PC-9 (cell line): ENCODE data around the gene GBA2. TPM values are rescaled to one million over a fixed set of nuclear protein-coding genes. Genes with fewer than 3 reads are reported as not detected.
A peak's percentile ranks its signal among the peaks of the same experiment; 100 is the strongest.

Experiments
- BruUV-seq: library from RNA; stranded (reverse); fragments of 400-500 nt; replicated peaks from 2 replicates; lab custom pipeline; 2021; lab: Mats Ljungman, UMichigan
- CTCF ChIA-PET: fragments of 300-600 bp; sonication (Branson Sonifier 250); formaldehyde crosslinking; loops from one replicate; lab custom pipeline; 2022; ENCODE audit warnings: antibody characterized with exemption; lab: Charles Lee
- POLR2A ChIA-PET: fragments of 300-600 bp; sonication (Branson Sonifier 250); formaldehyde crosslinking; loops from one replicate; lab custom pipeline; 2022; ENCODE audit warnings: antibody characterized with exemption; ENCODE audit not compliant: unreplicated experiment; lab: Charles Lee
- DNase-seq, 2 experiments: peaks; one replicate each; pipeline versions ENCODE4 v3.0.0 to v3.0.0-alpha.2; 2015 to 2022; ENCODE audit warnings: mixed read lengths in 1 of 2
- H2AFZ ChIP-seq: fragments of 200-600 bp; sonication (generic); 2 replicates; pipeline ENCODE4 v1.8.1; 2017; ENCODE audit warnings: antibody characterized with exemption
- H3F3A ChIP-seq: fragments of 200-600 bp; sonication (generic); 2 replicates; pipeline ENCODE4 v1.8.1; 2017; ENCODE audit warnings: antibody characterized with exemption, mild to moderate bottlenecking, low read depth; ENCODE audit not compliant: insufficient read depth
- H3K27ac ChIP-seq: fragments of 200-600 bp; sonication (generic); 2 replicates; pipeline ENCODE4 v1.6.1; 2016; ENCODE audit warnings: mixed run types
- H3K27me3 ChIP-seq: fragments of 200-600 bp; sonication (generic); 2 replicates; pipeline ENCODE4 v1.6.1; 2016; ENCODE audit warnings: low read depth, mixed run types; ENCODE audit not compliant: insufficient read depth
- H3K36me3 ChIP-seq: fragments of 200-600 bp; sonication (generic); 2 replicates; pipeline ENCODE4 v1.6.1; 2016; ENCODE audit warnings: low read depth, mixed run types
- H3K4me1 ChIP-seq: fragments of 200-600 bp; sonication (generic); replicated peaks from 2 replicates; pipeline ENCODE4 v1.6.1; 2016; ENCODE audit warnings: mixed run types; ENCODE audit not compliant: insufficient read depth
- H3K4me2 ChIP-seq: fragments of 200-600 bp; sonication (generic); 2 replicates; pipeline ENCODE4 v1.6.1; 2017; ENCODE audit warnings: mixed run types
- H3K4me3 ChIP-seq: fragments of 200-600 bp; sonication (generic); 2 replicates; pipeline ENCODE4 v1.6.1; 2016; ENCODE audit warnings: mixed run types
- H3K79me2 ChIP-seq: fragments of 200-600 bp; sonication (generic); 2 replicates; pipeline ENCODE4 v1.6.1; 2017; ENCODE audit warnings: low read depth, mixed run types
- H3K9me2 ChIP-seq: fragments of 200-600 bp; sonication (generic); 2 replicates; pipeline ENCODE4 v1.8.1; 2017; ENCODE audit warnings: mild to moderate bottlenecking; ENCODE audit not compliant: insufficient read depth
- H3K9me3 ChIP-seq: fragments of 200-600 bp; sonication (generic); 2 replicates; pipeline ENCODE4 v1.8.1; 2016; ENCODE audit warnings: low read depth; ENCODE audit not compliant: insufficient read depth
- H4K20me1 ChIP-seq: fragments of 200-600 bp; sonication (generic); 2 replicates; pipeline ENCODE4 v1.8.1; 2017; ENCODE audit not compliant: insufficient read depth
- CTCF ChIP-seq: fragments of 200-600 bp; sonication (generic); conservative IDR thresholded peaks from 2 replicates; pipeline ENCODE4 v1.6.1; 2017; ENCODE audit warnings: mixed run types, antibody characterized with exemption, mild to moderate bottlenecking, moderate library complexity
- EZH2 ChIP-seq: fragments of 200-600 bp; sonication (generic); IDR thresholded peaks from 2 replicates; pipeline ENCODE4 v1.8.0; 2017; ENCODE audit warnings: antibody characterized with exemption, low read depth
- intact Hi-C: fragments of 100-400 bp; cut with micrococcal nuclease; formaldehyde crosslinking; loops from one replicate; pipeline ENCODE4 v1.10.0; 2022; ENCODE audit not compliant: unreplicated experiment
- total RNA-seq: library from RNA; stranded (reverse); gene quantifications from 2 replicates; pipeline ENCODE4 v1.2.3, GENCODE V29; 2021

The GBA2 gene
- total RNA-seq, 1 experiment from 2014 or later: 29.6 TPM

- Histone ChIP-seq H3K4me2 (peak overlapping the region; percentile 96), H3K36me3 (no peaks in the 10 kb centered on the region; the same call in 1 of the 2 replicates), H3K79me2 (peaks cover 51% of the 10 kb centered on the region), H3F3A (0 out of 2 replicates have a peak, but pooled peaks cover 8% of the 10 kb centered on the region), H3K9me3 (no peaks in the 10 kb centered on the region), H4K20me1 (peaks cover 13% of the 10 kb centered on the region; the same call in 1 of the 2 replicates), H2AFZ (peak overlapping the region; percentile 56; the same call in 1 of the 2 replicates), H3K27ac (peak overlapping the region; percentile 51), H3K4me1 (peaks cover 23% of the 10 kb centered on the region), H3K9me2 (no peaks in the 10 kb centered on the region), H3K4me3 (peak overlapping the region; percentile 79), H3K27me3 (no peaks in the 10 kb centered on the region)
- intact Hi-C loops: loop anchor here (2.0 kb wide), 1 partner anchor 16 kb away; the partner anchor contains the start of genes CREB3 and TLN1
- no TSS peak for BruUV-seq
- no peak for TF ChIP-seq EZH2
- TF ChIP-seq CTCF: no peak
- no peak for DNase-seq
- ChIA-PET CTCF (interaction anchor here (0.6 to 1.0 kb wide), 7 partner anchors 12 to 100 kb away, joined by 3 to 7 read pairs (median 3); partner anchors contain the start of genes ARHGEF39, CREB3 and TLN1), POLR2A (interaction anchor here (0.6 to 0.7 kb wide), 4 partner anchors 12 to 121 kb away, joined by 3 to 7 read pairs (median 4); partner anchors contain the start of gene SPAG8)
These were observed 678 bp downstream of the GBA2 start for GRCh38 chr9:35748242-35748857.

GRCh38 chr9:35746583-35746982 is 2.4 kb downstream of the GBA2 start:
- no peak for TF ChIP-seq EZH2
- TF ChIP-seq CTCF: no peak
- peaks cover 13% of the 10 kb centered on the region; the same call in 1 of the 2 replicates for H4K20me1 ChIP-seq
- H3K36me3 ChIP-seq: no peaks in the 10 kb centered on the region; the same call in 1 of the 2 replicates
- peak overlapping the region; percentile 96 for H3K4me2 ChIP-seq
- H3K79me2 ChIP-seq: peaks cover 51% of the 10 kb centered on the region
- peak in 1 of 2 experiments; percentile 41 for DNase-seq
- ChIA-PET POLR2A (interaction anchor here (0.6 kb wide), 1 partner anchor 84 kb away, joined by 3 read pairs; no protein-coding TSS in a partner anchor), CTCF (no interaction called here)
- no peaks in the 10 kb centered on the region for H3K27me3 ChIP-seq
- H3K9me3 ChIP-seq: no peaks in the 10 kb centered on the region
- no peak overlapping the region for H2AFZ ChIP-seq
- intact Hi-C loops: no loop called here
- peak overlapping the region; percentile 79; the same call in 1 of the 2 replicates for H3K4me3 ChIP-seq
- 0 out of 2 replicates have a peak, but pooled peaks cover 8% of the 10 kb centered on the region for H3F3A ChIP-seq
- H3K4me1 ChIP-seq: peaks cover 23% of the 10 kb centered on the region
- no TSS peak for BruUV-seq
- H3K27ac ChIP-seq: no peak overlapping the region
- no peaks in the 10 kb centered on the region for H3K9me2 ChIP-seq

GRCh38 chr9:35745569-35745968 is 3.5 kb downstream of the GBA2 start:
- intact Hi-C loops: no loop called here
- no peak for DNase-seq
- ChIA-PET CTCF (no interaction called here), POLR2A (no interaction called here)
- no peak for TF ChIP-seq CTCF
- no peak for TF ChIP-seq EZH2
- H3K9me3 ChIP-seq: no peaks in the 10 kb centered on the region
- no peaks in the 10 kb centered on the region for H3K9me2 ChIP-seq
- peaks cover 13% of the 10 kb centered on the region; the same call in 1 of the 2 replicates for H4K20me1 ChIP-seq
- H3K79me2 ChIP-seq: peaks cover 48% of the 10 kb centered on the region
- no TSS peak for BruUV-seq
- no peaks in the 10 kb centered on the region; the same call in 1 of the 2 replicates for H3K36me3 ChIP-seq
- peak overlapping the region; percentile 79; the same call in 1 of the 2 replicates for H3K4me3 ChIP-seq
- H3K4me2 ChIP-seq: peak overlapping the region; percentile 96
- no peaks in the 10 kb centered on the region for H3K27me3 ChIP-seq
- no peak overlapping the region for H3K27ac ChIP-seq
- no peak overlapping the region for H2AFZ ChIP-seq
- 0 out of 2 replicates have a peak, but pooled peaks cover 8% of the 10 kb centered on the region for H3F3A ChIP-seq
- peaks cover 23% of the 10 kb centered on the region for H3K4me1 ChIP-seq
